H9 (cell line): ENCODE measurements around the gene MYRIP. TPM values are rescaled to one million over a fixed set of nuclear protein-coding genes. Genes with fewer than 3 reads are reported as not detected.
"Not testable (repeated sequence)": the region's sequence is repeated elsewhere in the genome, so short reads cannot be mapped to it uniquely, and the experiment has no call there.

ENCODE experiments used
- DNase-seq: peaks from one replicate; pipeline ENCODE4 v3.0.0-alpha.2; 2017
- H2AFZ ChIP-seq: one replicate; pipeline ENCODE4 v1.6.1; 2013; ENCODE audit warnings: mild to moderate bottlenecking, low read length, control low read depth, moderate library complexity
- H2AK5ac ChIP-seq: 2 replicates; pipeline ENCODE4 v1.6.1; 2013; ENCODE audit warnings: low read length, control low read depth, mixed read lengths; ENCODE audit not compliant: insufficient read length
- H2BK120ac ChIP-seq: one replicate; pipeline ENCODE4 v1.6.1; 2013; ENCODE audit warnings: low read depth, mild to moderate bottlenecking, low read length, control low read depth, inconsistent platforms; ENCODE audit not compliant: poor library complexity, severe bottlenecking
- H2BK12ac ChIP-seq: 2 replicates; pipeline ENCODE4 v1.6.1; 2013; ENCODE audit warnings: low read length, control low read depth, mixed read lengths, low read depth; ENCODE audit not compliant: insufficient read length
- H2BK15ac ChIP-seq: 2 replicates; pipeline ENCODE4 v1.6.1; 2013; ENCODE audit warnings: low read depth, low read length, control low read depth
- H2BK20ac ChIP-seq: one replicate; pipeline ENCODE4 v1.6.1; 2013; ENCODE audit warnings: low read depth, mild to moderate bottlenecking, low read length, control low read depth, inconsistent platforms; ENCODE audit not compliant: poor library complexity, severe bottlenecking
- H2BK5ac ChIP-seq: 2 replicates; pipeline ENCODE4 v1.6.1; 2013; ENCODE audit warnings: low read length, control low read depth, mixed read lengths; ENCODE audit not compliant: insufficient read length
- H3K14ac ChIP-seq: 2 replicates; pipeline ENCODE4 v1.6.1; 2013; ENCODE audit warnings: low read length, control low read depth; ENCODE audit not compliant: insufficient read depth
- H3K18ac ChIP-seq: 2 replicates; pipeline ENCODE4 v1.6.1; 2013; ENCODE audit warnings: low read depth, mild to moderate bottlenecking, mixed read lengths, low read length, control low read depth; ENCODE audit not compliant: insufficient read length
- H3K23ac ChIP-seq: 2 replicates; pipeline ENCODE4 v1.6.1; 2013; ENCODE audit warnings: low read length, control low read depth, mixed read lengths, low read depth; ENCODE audit not compliant: insufficient read length
- H3K23me2 ChIP-seq: 2 replicates; pipeline ENCODE4 v1.6.1; 2013; ENCODE audit warnings: low read depth, mild to moderate bottlenecking, mixed read lengths, low read length, control low read depth; ENCODE audit not compliant: insufficient read length, poor library complexity, severe bottlenecking
- H3K27ac ChIP-seq: 2 replicates; pipeline ENCODE4 v1.5.1; 2013; ENCODE audit warnings: low read length, control low read depth, mixed read lengths, low read depth; ENCODE audit not compliant: insufficient read length
- H3K27me3 ChIP-seq: 2 replicates; pipeline ENCODE4 v1.6.1; 2013; ENCODE audit warnings: low read length, control low read depth, inconsistent platforms; ENCODE audit not compliant: insufficient read depth
- H3K4ac ChIP-seq: 2 replicates; pipeline ENCODE4 v1.6.1; 2013; ENCODE audit warnings: low read depth, mild to moderate bottlenecking, control low read depth, inconsistent platforms, low read length, moderate library complexity
- H3K4me1 ChIP-seq: 2 replicates; pipeline ENCODE4 v1.6.1; 2013; ENCODE audit warnings: low read length, control low read depth, inconsistent platforms; ENCODE audit not compliant: insufficient read depth
- H3K4me2 ChIP-seq: 2 replicates; pipeline ENCODE4 v1.6.1; 2013; ENCODE audit warnings: low read length, control low read depth, mixed read lengths; ENCODE audit not compliant: insufficient read length, insufficient read depth
- H3K56ac ChIP-seq: 2 replicates; pipeline ENCODE4 v1.6.1; 2013; ENCODE audit warnings: low read depth, mild to moderate bottlenecking, mixed read lengths, low read length, control low read depth; ENCODE audit not compliant: insufficient read length
- H3K79me1 ChIP-seq: 2 replicates; pipeline ENCODE4 v1.6.1; 2013; ENCODE audit warnings: low read depth, mild to moderate bottlenecking, moderate library complexity, low read length, control low read depth, inconsistent platforms; ENCODE audit not compliant: insufficient read depth, poor library complexity, severe bottlenecking
- H3K79me2 ChIP-seq: 2 replicates; pipeline ENCODE4 v1.6.1; 2013; ENCODE audit warnings: low read length, control low read depth, inconsistent platforms; ENCODE audit not compliant: insufficient read depth
- H3K9ac ChIP-seq: 2 replicates; pipeline ENCODE4 v1.6.1; 2013; ENCODE audit warnings: low read length, control low read depth, mixed read lengths; ENCODE audit not compliant: insufficient read length; ENCODE audit errors: extremely low read depth
- H3K9me3 ChIP-seq: one replicate; pipeline ENCODE4 v1.6.1; 2013; ENCODE audit warnings: low read depth, low read length, inconsistent platforms; ENCODE audit not compliant: control insufficient read depth
- H3T11ph ChIP-seq: one replicate; pipeline ENCODE4 v1.6.1; 2013; ENCODE audit warnings: mild to moderate bottlenecking, low read length, control low read depth, inconsistent platforms
- H4K20me1 ChIP-seq: one replicate; pipeline ENCODE4 v1.6.1; 2013; ENCODE audit not compliant: control insufficient read depth, insufficient read length, insufficient read depth
- H4K5ac ChIP-seq: 2 replicates; pipeline ENCODE4 v1.6.1; 2013; ENCODE audit warnings: low read depth, mild to moderate bottlenecking, mixed read lengths, low read length, control low read depth; ENCODE audit not compliant: insufficient read length
- H4K8ac ChIP-seq: replicated peaks from 2 replicates; pipeline ENCODE4 v1.6.1; 2013; ENCODE audit warnings: low read length, control low read depth, mixed read lengths, low read depth; ENCODE audit not compliant: insufficient read length
- H4K91ac ChIP-seq: 2 replicates; pipeline ENCODE4 v1.6.1; 2013; ENCODE audit warnings: low read depth, mild to moderate bottlenecking, moderate library complexity, mixed read lengths, low read length, control low read depth; ENCODE audit not compliant: insufficient read length
- H3K27ac Mint-ChIP-seq, 3 experiments: 2 replicates in 2 of 3; 3 replicates in 1 of 3; pipeline ENCODE4 v1.8.0; 2020 to 2021; ENCODE audit warnings: mixed read lengths in 3 of 3, mild to moderate bottlenecking in 1 of 3, moderate library complexity in 1 of 3
- H3K27me3 Mint-ChIP-seq: 2 replicates; pipeline ENCODE4 v1.8.0; 2021; ENCODE audit warnings: low read depth, mild to moderate bottlenecking, moderate library complexity, mixed read lengths
- H3K36me3 Mint-ChIP-seq, 3 experiments: 2 replicates in 2 of 3; 3 replicates in 1 of 3; pipeline ENCODE4 v1.8.0; 2020 to 2021; ENCODE audit warnings: low read depth in 3 of 3, mixed read lengths in 3 of 3; ENCODE audit not compliant: insufficient read depth in 1 of 3
- H3K4me1 Mint-ChIP-seq, 2 experiments: 2 replicates each; pipeline ENCODE4 v1.8.0; 2020; ENCODE audit warnings: mixed read lengths in 2 of 2
- H3K4me3 Mint-ChIP-seq, 2 experiments: 2 replicates in 1 of 2; 3 replicates in 1 of 2; pipeline ENCODE4 v1.8.0; 2020 to 2021; ENCODE audit warnings: mild to moderate bottlenecking in 2 of 2, mixed read lengths in 2 of 2, moderate library complexity in 1 of 2
- H3K9me3 Mint-ChIP-seq, 2 experiments: 2 replicates in 1 of 2; 3 replicates in 1 of 2; pipeline ENCODE4 v1.8.0; 2020; ENCODE audit warnings: mild to moderate bottlenecking in 2 of 2, mixed read lengths in 2 of 2, moderate library complexity in 1 of 2
- WGBS: extraction: QIAGEN DNeasy Blood & Tissue Kit; methylation state at CpG from one replicate; pipeline ENCODE4 v1.1.7; 2013; ENCODE audit warnings: missing lambda C conversion rate, low lambda C conversion rate, mixed read lengths; ENCODE audit not compliant: insufficient read length; ENCODE audit errors: extremely low coverage; 5-methylcytosine and 5-hydroxymethylcytosine counted together
- total RNA-seq: library from RNA; stranded (reverse); gene quantifications from 2 replicates; pipeline ENCODE4 v1.2.1, GENCODE V29; 2021

Gene MYRIP
- total RNA-seq, 1 experiment from 2014 or later, result 1.8 TPM

DNA sequence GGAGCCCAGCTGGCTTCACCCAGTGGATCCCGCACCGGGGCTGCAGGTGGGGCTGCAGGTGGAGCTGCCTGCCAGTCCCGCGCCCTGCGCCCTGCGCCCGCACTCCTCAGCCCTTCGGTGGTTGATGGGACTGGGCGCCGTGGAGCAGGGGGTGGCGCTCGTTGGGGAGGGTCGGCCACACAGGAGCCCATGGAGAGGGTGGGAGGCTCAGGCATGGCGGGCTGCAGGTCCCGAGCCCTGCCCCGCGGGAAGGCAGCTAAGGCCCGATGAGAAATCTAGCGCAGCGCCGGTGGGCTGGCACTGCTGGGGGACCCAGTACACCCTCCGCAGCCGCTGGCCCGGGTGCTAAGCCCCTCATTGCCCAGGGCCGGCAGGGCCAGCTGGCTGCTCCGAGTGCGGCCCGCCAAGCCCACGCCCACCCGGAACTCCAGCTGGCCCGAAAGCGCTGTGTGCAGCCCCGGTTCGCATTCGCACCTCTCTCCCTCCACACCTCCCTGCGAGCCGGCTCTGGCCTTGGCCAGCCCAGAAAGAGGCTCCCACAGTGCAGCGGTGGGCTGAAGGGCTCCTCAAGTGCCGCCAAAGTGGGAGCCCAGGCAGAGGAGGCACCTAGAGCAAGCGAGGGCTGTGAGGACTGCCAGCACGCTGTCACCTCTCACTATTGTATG lies 268.6 kb downstream of the MYRIP start:
- not testable (repeated sequence) for H3K4me1 ChIP-seq, H3K23me2 ChIP-seq, H3K14ac ChIP-seq, H3K79me1 ChIP-seq, H2BK20ac ChIP-seq, H3K36me3 Mint-ChIP-seq, H3K56ac ChIP-seq, H2BK12ac ChIP-seq, H4K91ac ChIP-seq, H3K27ac Mint-ChIP-seq, H3K9ac ChIP-seq, H2BK15ac ChIP-seq, H2AK5ac ChIP-seq, H3T11ph ChIP-seq, DNase-seq, H3K18ac ChIP-seq, H3K23ac ChIP-seq, H3K4me3 Mint-ChIP-seq, H3K27ac ChIP-seq, H3K27me3 Mint-ChIP-seq, H2BK120ac ChIP-seq, H3K4ac ChIP-seq, H4K8ac ChIP-seq, H3K4me2 ChIP-seq, H3K9me3 ChIP-seq, H2AFZ ChIP-seq, H3K4me1 Mint-ChIP-seq, H2BK5ac ChIP-seq, H3K79me2 ChIP-seq, H3K9me3 Mint-ChIP-seq, H3K27me3 ChIP-seq, H4K20me1 ChIP-seq, H4K5ac ChIP-seq
- WGBS, result no CpG with 5 or more reads among the region's 41 CpGs
